VCaP (cell line): Measurements from ENCODE around the gene BMAL1.

Experiments
- H3K27ac ChIP-seq: fragments of 450-650 bp; 2 replicates; pipeline ENCODE4 v1.5.1; 2017
- TF ChIP-seq, protein P1 (sequence below): fragments of 450-650 bp; conservative IDR thresholded peaks from 2 replicates; pipeline ENCODE4 v1.5.1; 2017; ENCODE audit warnings: mild to moderate bottlenecking, moderate library complexity

BMAL1 gene

DNA sequence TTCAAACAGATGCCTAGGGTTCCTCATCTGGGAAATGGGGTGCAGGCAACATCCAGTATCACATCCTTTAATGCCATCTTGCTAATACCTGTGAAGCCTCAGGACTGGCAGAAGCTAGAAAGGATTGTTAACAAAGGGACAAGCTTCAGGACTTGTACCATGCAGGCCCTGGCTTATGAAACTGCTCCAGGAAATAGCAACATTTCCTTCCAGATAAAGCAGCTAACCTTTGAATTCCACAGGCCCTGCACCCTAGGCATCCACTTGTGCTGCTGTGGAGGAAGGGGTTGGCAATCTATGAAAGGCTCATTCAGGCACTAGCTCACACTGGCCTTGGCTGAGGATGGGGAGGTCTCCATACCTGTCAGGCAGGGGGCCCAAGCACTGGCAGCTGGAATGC, 98.2 kb downstream of the BMAL1 start:
- no peak overlapping the region for H3K27ac ChIP-seq
- TF ChIP-seq, protein P1, sequence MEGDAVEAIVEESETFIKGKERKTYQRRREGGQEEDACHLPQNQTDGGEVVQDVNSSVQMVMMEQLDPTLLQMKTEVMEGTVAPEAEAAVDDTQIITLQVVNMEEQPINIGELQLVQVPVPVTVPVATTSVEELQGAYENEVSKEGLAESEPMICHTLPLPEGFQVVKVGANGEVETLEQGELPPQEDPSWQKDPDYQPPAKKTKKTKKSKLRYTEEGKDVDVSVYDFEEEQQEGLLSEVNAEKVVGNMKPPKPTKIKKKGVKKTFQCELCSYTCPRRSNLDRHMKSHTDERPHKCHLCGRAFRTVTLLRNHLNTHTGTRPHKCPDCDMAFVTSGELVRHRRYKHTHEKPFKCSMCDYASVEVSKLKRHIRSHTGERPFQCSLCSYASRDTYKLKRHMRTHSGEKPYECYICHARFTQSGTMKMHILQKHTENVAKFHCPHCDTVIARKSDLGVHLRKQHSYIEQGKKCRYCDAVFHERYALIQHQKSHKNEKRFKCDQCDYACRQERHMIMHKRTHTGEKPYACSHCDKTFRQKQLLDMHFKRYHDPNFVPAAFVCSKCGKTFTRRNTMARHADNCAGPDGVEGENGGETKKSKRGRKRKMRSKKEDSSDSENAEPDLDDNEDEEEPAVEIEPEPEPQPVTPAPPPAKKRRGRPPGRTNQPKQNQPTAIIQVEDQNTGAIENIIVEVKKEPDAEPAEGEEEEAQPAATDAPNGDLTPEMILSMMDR, result no peak

DNA sequence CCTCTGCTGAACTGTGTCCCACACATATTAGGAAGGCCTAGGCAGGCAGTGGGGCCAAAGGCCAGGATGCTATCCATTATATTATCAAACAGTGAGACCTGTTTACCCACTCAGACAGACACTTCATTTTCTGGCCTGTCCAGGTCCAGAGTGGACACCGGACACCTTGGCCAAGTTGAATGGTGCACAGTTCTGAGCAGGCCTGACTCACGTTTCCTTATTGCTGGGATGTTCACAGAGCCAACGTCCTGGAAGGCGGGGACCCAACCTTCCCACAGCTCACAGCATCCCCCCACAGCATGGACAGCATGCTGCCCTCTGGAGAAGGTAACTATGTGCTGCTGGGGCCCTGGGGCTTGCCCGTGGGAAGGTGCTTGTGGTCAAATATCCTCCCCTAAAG, 98.8 kb downstream of the BMAL1 start:
- no peak overlapping the region for H3K27ac ChIP-seq
- TF ChIP-seq, protein P1, result no peak

DNA sequence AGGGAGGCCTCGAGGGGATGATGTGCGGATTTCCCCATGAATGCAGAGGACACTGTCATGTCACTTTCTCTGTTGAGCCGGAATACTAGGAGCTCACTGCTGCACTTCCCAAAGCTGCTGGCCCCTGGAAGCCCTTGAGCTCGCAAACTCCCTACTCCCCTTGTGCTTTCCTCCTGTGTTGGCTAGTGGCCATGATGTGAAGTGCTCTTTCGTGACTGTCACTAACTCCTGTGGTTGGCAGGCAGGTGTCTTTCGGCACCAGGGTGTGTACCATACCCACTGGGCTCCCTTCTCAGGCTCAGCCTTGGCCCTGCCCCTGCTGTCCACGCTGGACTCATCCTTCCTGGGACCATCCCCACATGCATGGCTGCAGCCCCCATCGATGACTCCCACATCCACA, 99.2 kb downstream of the BMAL1 start:
- TF ChIP-seq, protein P1, result no peak
- no peak overlapping the region for H3K27ac ChIP-seq

DNA sequence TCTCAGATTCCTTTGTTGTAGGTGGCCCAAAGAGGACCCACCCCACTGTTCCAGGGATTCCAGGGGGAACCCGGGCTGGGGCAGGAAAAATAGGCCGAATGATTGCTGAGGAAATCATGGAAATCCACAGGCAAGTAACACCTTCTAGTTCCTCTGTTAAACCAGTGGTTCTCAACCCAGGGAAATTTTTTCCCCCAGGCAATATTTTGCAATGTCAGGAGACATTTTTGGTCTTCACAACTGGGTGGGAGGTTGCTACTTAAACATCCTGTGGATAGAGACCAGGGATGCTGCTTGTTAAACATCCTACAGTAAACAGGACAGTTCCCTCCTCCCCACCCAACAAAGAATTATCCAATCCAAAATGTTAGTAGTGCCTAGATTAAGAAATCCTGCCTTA, 100.7 kb downstream of the BMAL1 start:
- no peak overlapping the region for H3K27ac ChIP-seq
- TF ChIP-seq, protein P1, result no peak

DNA sequence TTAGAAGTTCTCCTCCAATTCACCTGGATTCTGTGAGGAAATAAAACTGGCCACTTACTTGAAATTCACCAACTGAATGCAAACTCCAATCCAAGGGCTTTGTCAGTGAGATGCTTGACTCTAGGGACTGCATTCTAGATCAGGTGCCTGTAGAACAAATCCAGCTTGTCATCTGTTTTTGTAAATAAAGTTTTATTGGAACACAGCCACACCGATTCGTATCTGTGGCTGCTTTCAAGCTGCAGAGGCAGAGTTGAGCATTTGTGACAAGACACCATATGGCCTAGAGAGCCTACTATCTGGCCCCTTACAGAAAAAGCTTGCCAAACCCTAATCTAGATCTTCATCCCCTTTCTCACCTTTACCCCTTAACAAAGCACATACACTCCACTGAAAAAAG, 103.1 kb downstream of the BMAL1 start:
- TF ChIP-seq, protein P1, result no peak
- H3K27ac ChIP-seq, result no peak overlapping the region

DNA sequence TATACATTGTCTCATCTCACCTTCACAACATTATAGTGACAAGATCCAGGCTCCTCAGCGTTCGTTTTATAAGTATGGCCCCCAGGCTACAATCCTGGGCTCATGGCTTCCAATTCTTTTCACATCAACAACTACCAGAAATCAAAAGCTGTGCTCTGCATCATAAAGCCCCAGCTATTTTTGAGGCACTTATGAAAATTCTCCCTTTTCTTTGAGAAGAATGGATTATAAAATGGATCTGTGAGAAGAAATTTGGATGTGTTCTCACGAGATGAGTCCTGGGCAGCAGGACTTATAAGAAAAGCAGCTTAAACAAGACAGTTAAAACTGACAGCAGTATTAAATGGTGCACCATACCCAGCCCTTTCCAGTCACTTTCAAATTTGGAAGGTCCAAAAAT, 105.2 kb downstream of the BMAL1 start:
- TF ChIP-seq, protein P1, result no peak
- H3K27ac ChIP-seq, result no peak overlapping the region

DNA sequence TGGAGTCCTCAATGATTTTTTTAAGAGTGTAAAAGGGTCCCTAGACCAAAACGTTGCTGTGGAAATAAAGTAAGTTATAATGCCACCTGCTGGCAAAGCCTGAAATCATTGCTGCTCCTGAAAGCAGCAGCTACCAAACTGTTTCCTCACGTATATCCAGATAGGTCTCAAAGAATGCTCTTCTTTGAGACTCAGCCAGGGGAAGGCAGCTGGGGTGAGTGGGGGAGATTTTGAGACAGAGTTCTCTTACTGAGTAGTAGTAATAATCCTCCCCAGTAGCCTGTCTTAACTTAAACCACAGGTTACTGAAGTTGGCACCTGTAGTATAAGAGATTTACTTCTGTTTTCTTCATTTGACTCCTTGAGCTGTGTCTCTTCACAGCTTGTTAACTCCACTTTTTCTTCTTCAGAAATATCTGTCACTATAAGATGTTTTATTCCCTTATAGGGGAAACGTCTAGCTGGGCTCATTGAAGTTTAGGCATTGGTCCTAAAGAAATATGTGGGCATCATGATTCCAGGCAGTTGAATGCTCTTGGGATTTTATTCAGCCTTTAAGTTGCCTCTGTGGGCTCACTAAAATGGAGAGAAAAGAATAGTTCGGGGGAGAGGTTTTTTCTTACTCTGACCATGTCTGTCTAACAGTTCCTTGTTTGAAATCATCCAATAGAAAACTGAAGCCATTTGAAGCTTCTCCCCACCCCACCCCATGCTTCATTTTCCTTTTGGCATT, 107.5 kb downstream of the BMAL1 start:
- TF ChIP-seq, protein P1, result peak; percentile 84

More for the DNA sequence above, 107.5 kb downstream of the BMAL1 start:
- H3K27ac ChIP-seq, result no peak overlapping the region
